HL-60 (cell line): ENCODE data around the gene EPB41L3.

Source experiments
- CTCF ChIP-seq: IDR thresholded peaks from one replicate; pipeline ENCODE4 v1.5.1; 2011; ENCODE audit warnings: low read length, control low read depth, inconsistent platforms; ENCODE audit not compliant: insufficient read depth
- POLR2AphosphoS5 ChIP-seq: IDR thresholded peaks from 2 replicates; pipeline ENCODE4 v1.6.1; 2012; ENCODE audit warnings: low read depth

GRCh38 chr18:5389356-5389755 is 154.4 kb downstream of the EPB41L3 start:
- TF ChIP-seq CTCF: no peak
- TF ChIP-seq POLR2AphosphoS5: no peak
